ENCODE data around the gene LPP. TPM values are rescaled to one million over a fixed set of nuclear protein-coding genes. Genes with fewer than 3 reads are reported as not detected.

LPP gene
- total RNA-seq, 1 experiment from 2014 or later = 54.0 TPM

GRCh38 chr3:188901671-188902287, 747.8 kb downstream of the LPP start (continued):
- TF ChIP-seq CTCF (IDR thresholded peaks at IDR 0.05 in 2 of 3, conservative IDR thresholded peaks at IDR 0.05 in 1 of 3; ENCODE audit: borderline replicate concordance in 1 of 3, insufficient read depth in 1 of 3, low read depth in 2 of 3, low read length in 2 of 3) = no peak
- TF ChIP-seq JUND (IDR thresholded peaks at IDR 0.05) = no peak
- TF ChIP-seq EZH2phosphoT487 (IDR thresholded peaks at IDR 0.05; ENCODE audit: borderline replicate concordance) = no peak
- TF ChIP-seq FOSL1 (IDR thresholded peaks at IDR 0.05; ENCODE audit: low read depth) = no peak
- TF ChIP-seq EGR1 (IDR thresholded peaks at IDR 0.05; ENCODE audit: low read depth) = no peak
- no peak for TF ChIP-seq EZH2 (IDR thresholded peaks at IDR 0.05)
- TF ChIP-seq SIN3A (IDR thresholded peaks at IDR 0.05; ENCODE audit: low read depth) = no peak

GRCh38 chr3:188904670-188905069, 750.7 kb downstream of the LPP start:
- Histone ChIP-seq H4K20me1 (ENCODE audit: insufficient read depth) (no peaks in the 10 kb centered on the region), H2AFZ (ENCODE audit: low read depth, low read length, poor library complexity, severe bottlenecking) (no peak overlapping the region), H3K9me3 (ENCODE audit: control insufficient read depth in 1 of 2, insufficient read depth in 1 of 2, low read depth in 1 of 2, low read length in 2 of 2) (no peaks in the 10 kb centered on the region), H3K4me2 (ENCODE audit: low read length) (no peak overlapping the region), H3K27ac (ENCODE audit: low read depth, low read length) (no peak overlapping the region), H3K9ac (ENCODE audit: low read length) (no peak overlapping the region), H3K27me3 (ENCODE audit: insufficient read depth, low read length) (no peaks in the 10 kb centered on the region), H3K4me1 (ENCODE audit: control insufficient read depth in 1 of 2, insufficient read depth in 2 of 2, low read length in 2 of 2) (peaks cover 21 to 23% of the 10 kb centered on the region in 2 experiments), H3K36me3 (ENCODE audit: control insufficient read depth in 1 of 2, insufficient read depth in 2 of 2, low read length in 2 of 2) (no peaks in the 10 kb centered on the region), H3K79me2 (ENCODE audit: insufficient read depth, low read length) (no peaks in the 10 kb centered on the region), H3K9me2 (ENCODE audit: insufficient read depth) (no peaks in the 10 kb centered on the region), H3K4me3 (replicated peaks in 1 of 2; ENCODE audit: low read depth in 1 of 2, low read length in 2 of 2) (no peak overlapping the region)
- ChIA-PET RAD21 (ENCODE audit: low non-redundant PET in 1 of 2, low total read pairs in 2 of 2, uncharacterized antibody in 2 of 2, unreplicated experiment in 2 of 2) (no interaction called here), CTCF (interaction anchor here (0.7 kb wide), 1 partner anchor 46 kb away, joined by 3 read pairs; no protein-coding TSS in a partner anchor), POLR2A (no interaction called here)
- no peak for DNase-seq (ENCODE audit: low read depth, low spot score)
- ATAC-seq = no peak
- intact Hi-C loops (cut with micrococcal nuclease) = no loop called here
- BruUV-seq (replicated peaks) = no TSS peak
- TF ChIP-seq FOSL1 (IDR thresholded peaks at IDR 0.05; ENCODE audit: low read depth) (no peak), CEBPB (IDR thresholded peaks at IDR 0.05; ENCODE audit: low read depth) (no peak), JUND (IDR thresholded peaks at IDR 0.05) (no peak), EGR1 (IDR thresholded peaks at IDR 0.05; ENCODE audit: low read depth) (no peak), EZH2 (IDR thresholded peaks at IDR 0.05) (no peak), REST (IDR thresholded peaks at IDR 0.05; ENCODE audit: low read depth) (no peak), POLR2AphosphoS5 (IDR thresholded peaks at IDR 0.05; ENCODE audit: low read depth, low read length) (no peak), ZNF274 (IDR thresholded peaks at IDR 0.05; ENCODE audit: low read depth, low read length) (no peak), MAX (IDR thresholded peaks at IDR 0.05) (no peak), SP1 (IDR thresholded peaks at IDR 0.05; ENCODE audit: low read depth) (no peak), EZH2phosphoT487 (IDR thresholded peaks at IDR 0.05; ENCODE audit: borderline replicate concordance) (no peak), ZFX (IDR thresholded peaks at IDR 0.05) (no peak), TCF7L2 (IDR thresholded peaks at IDR 0.05; ENCODE audit: borderline replicate concordance, extremely low read depth, insufficient read depth, insufficient read length) (no peak), ATF3 (IDR thresholded peaks at IDR 0.05) (no peak), YY1 (IDR thresholded peaks at IDR 0.05; ENCODE audit: extremely low read depth, insufficient replicate concordance, low read depth, low read length) (no peak)
